Ecto neural progenitor cell (in vitro differentiated cells): ENCODE results near the gene PAQR7.

Experiments used
- DNase-seq: peaks from one replicate; pipeline ENCODE4 v3.0.0-alpha.2; 2018; ENCODE audit warnings: low spot score

PAQR7 gene

GRCh38 chr1:25875154-25875855 is at the start of gene PAQR7:
Gene PAQR7, minus strand, starts transcription at chr1:25875708. Its CDS starts 11,869 bp downstream, at chr1:25863839.
- peak; percentile 85 for DNase-seq

GRCh38 chr1:25924454-25924853 is 48.9 kb upstream of the PAQR7 start:
- DNase-seq, result no peak

GRCh38 chr1:25922971-25923552 is 47.6 kb upstream of the PAQR7 start:
- DNase-seq, result no peak

- DNase-seq, result peak; percentile 74
Observed at GRCh38 chr1:25922056-25922970, 46.8 kb upstream of the PAQR7 start.

- DNase-seq, result no peak
Observed at GRCh38 chr1:25918615-25919014, 43.1 kb upstream of the PAQR7 start.

- DNase-seq, result no peak
Observed at GRCh38 chr1:25917996-25918395, 42.5 kb upstream of the PAQR7 start.

GRCh38 chr1:25916460-25916859 is 41.0 kb upstream of the PAQR7 start:
- no peak for DNase-seq

- DNase-seq, result no peak
Observed at GRCh38 chr1:25914074-25914995, 38.8 kb upstream of the PAQR7 start.

- DNase-seq, result no peak
Observed at GRCh38 chr1:25913206-25913605, 37.7 kb upstream of the PAQR7 start.

GRCh38 chr1:25912076-25912831 is 36.7 kb upstream of the PAQR7 start:
- no peak for DNase-seq

GRCh38 chr1:25911162-25911561 is 35.7 kb upstream of the PAQR7 start:
- no peak for DNase-seq

GRCh38 chr1:25909040-25909439 is 33.5 kb upstream of the PAQR7 start:
- no peak for DNase-seq

GRCh38 chr1:25908161-25908560 is 32.7 kb upstream of the PAQR7 start:
- DNase-seq, result no peak

GRCh38 chr1:25907601-25908000 is 32.1 kb upstream of the PAQR7 start:
- DNase-seq, result no peak

- peak; percentile 74 for DNase-seq
Observed at GRCh38 chr1:25906644-25907300, 31.3 kb upstream of the PAQR7 start.

- DNase-seq, result peak; percentile 99
Observed at GRCh38 chr1:25905680-25906643, 30.5 kb upstream of the PAQR7 start, which contains the start of gene STMN1. Gene STMN1, minus strand, starts transcription at chr1:25906419. Its CDS starts 1,743 bp downstream, at chr1:25904676.

GRCh38 chr1:25904943-25905679 is 29.6 kb upstream of the PAQR7 start:
- peak; percentile 98 for DNase-seq

GRCh38 chr1:25903986-25904385 is 28.5 kb upstream of the PAQR7 start:
- DNase-seq, result no peak
